Mucosa of rectum (tissue), 2 donors: ENCODE measurements around the gene PLCG2.

ENCODE experiments used
- H3K27ac ChIP-seq, 2 donors: one replicate each; pipeline ENCODE4 v1.7.0; 2013; ENCODE audit warnings: inconsistent platforms in 2 of 2, low read depth in 2 of 2, low read length in 2 of 2
- H3K27me3 ChIP-seq, 2 donors: one replicate each; pipeline ENCODE4 v1.7.0; 2013; ENCODE audit warnings: low read length in 2 of 2; ENCODE audit not compliant: control insufficient read depth in 2 of 2, insufficient read depth in 2 of 2
- H3K36me3 ChIP-seq, 2 donors: one replicate each; pipeline ENCODE4 v1.7.0; 2013; ENCODE audit warnings: low read length in 2 of 2; ENCODE audit not compliant: control insufficient read depth in 2 of 2, insufficient read depth in 2 of 2
- H3K4me1 ChIP-seq, 2 donors: one replicate each; pipeline ENCODE4 v1.7.0; 2013; ENCODE audit warnings: low read length in 2 of 2, mild to moderate bottlenecking in 1 of 2; ENCODE audit not compliant: control insufficient read depth in 2 of 2, insufficient read depth in 2 of 2
- H3K4me3 ChIP-seq, 2 donors: one replicate each; pipeline ENCODE4 v1.7.0; 2013; ENCODE audit warnings: low read length in 2 of 2
- H3K9ac ChIP-seq, 2 donors: one replicate each; pipeline ENCODE4 v1.7.0; 2013; ENCODE audit warnings: low read length in 2 of 2, low read depth in 1 of 2, mild to moderate bottlenecking in 1 of 2
- H3K9me3 ChIP-seq, 2 donors: one replicate each; pipeline ENCODE4 v1.7.0; 2013; ENCODE audit warnings: low read length in 2 of 2; ENCODE audit not compliant: control insufficient read depth in 2 of 2
- donor health status: healthy.
- donor health status: Normal muscosa, but diverticular disease.

Gene PLCG2

DNA sequence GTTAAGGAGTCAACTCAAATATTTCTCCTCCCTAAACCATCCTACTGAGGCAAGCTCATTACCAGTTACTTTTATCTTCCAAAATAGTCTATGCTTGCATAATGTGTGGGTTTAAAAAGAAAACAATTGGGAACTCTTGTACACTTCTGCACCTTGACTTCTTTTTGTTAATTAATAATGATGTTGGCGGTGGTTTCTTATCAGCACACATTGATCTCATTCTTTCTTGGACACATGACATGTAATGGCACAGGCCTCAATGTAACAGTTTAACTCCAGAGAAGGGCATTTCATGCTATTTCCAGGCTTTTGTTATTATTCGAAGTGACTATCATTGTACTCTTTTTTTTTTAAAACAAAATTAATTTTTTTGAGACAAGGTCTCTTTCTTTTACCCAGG lies 7.8 kb downstream of the PLCG2 start:
- Histone ChIP-seq H3K9me3 (no peaks in the 10 kb centered on the region), H3K27me3 (peaks cover 0 to 6% of the 10 kb centered on the region in 2 donors), H3K36me3 (no peaks in the 10 kb centered on the region), H3K27ac (no peak overlapping the region), H3K4me3 (peak overlapping the region in 1 of 2 donors; percentile 11), H3K4me1 (peaks cover 0 to 2% of the 10 kb centered on the region in 2 donors), H3K9ac (no peak overlapping the region)

DNA sequence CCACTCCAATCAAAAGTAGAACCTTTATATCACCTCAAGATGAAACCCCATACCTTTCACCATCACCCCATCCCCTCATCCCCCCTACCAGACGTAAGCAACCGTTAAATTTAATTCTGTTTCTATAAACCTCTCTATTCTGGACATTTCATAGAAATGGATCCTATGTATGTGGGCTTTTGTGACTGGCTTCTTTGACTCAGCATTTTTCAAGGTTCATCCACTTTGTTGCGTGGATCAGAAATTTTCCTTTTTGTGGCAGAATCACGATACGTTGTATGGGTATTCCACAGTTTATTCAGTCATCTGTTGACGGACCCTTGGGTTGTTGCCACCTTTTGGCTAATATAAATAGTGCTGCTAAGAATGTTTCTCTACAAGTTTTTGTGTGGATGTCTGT lies 8.6 kb downstream of the PLCG2 start:
- Histone ChIP-seq H3K4me3 (no peak overlapping the region), H3K27ac (no peak overlapping the region), H3K9ac (no peak overlapping the region), H3K27me3 (peaks cover 0 to 6% of the 10 kb centered on the region in 2 donors), H3K9me3 (no peaks in the 10 kb centered on the region), H3K4me1 (peaks cover 0 to 2% of the 10 kb centered on the region in 2 donors), H3K36me3 (no peaks in the 10 kb centered on the region)

DNA sequence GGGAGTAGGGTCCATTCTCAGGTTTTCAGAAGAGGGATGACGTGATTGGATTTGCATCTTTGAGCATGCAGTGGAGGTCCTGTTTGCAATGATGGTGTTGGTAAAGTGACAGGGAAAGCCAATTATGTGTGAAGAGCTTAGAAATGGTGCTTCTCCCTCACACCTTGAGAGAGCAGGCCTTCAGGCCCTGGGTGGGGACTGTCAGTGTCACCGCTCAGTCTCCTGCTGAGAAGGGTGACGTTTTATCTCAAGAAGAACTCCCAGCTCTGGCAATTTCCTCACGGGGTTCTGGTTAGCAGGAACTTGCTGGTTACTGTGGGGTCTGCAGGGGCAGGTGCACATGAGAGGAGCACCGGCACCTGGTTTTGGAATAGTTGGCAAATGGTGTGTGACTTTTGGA lies 11.2 kb downstream of the PLCG2 start:
- Histone ChIP-seq H3K27me3 (peaks cover 0 to 6% of the 10 kb centered on the region in 2 donors), H3K4me3 (no peak overlapping the region), H3K27ac (no peak overlapping the region), H3K36me3 (no peaks in the 10 kb centered on the region), H3K9ac (no peak overlapping the region), H3K4me1 (no peaks in the 10 kb centered on the region), H3K9me3 (no peaks in the 10 kb centered on the region)

DNA sequence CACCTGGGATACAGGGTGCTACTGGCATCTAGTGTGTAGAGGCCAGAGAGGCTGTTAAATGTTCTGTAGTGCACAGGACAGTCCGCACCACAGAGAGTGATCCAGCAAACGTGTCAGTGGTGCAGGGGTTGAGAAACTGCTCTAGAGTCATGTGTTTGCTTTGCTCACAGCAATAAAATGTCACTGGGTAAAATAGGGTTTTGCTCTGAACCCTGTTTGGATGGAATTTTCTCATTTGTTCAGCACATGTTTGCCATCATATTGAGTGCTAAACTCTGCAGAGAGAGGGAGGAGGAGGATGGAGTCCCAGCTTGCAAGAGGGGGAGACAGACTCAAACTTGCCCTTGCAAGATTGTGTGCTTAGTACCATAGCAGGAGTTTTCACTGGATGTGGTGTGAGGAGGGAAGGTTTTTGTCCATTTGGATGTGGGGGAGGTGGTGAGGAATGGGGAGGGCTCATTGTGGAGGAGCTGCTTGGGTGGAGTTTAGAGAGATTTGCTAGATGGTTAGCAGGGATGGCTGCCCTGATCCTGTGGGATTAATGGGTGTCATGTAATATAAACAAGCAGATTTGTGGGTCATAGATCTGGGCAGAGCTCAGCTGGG lies 11.8 kb downstream of the PLCG2 start:
- Histone ChIP-seq H3K36me3 (no peaks in the 10 kb centered on the region), H3K4me1 (peaks cover 0 to 2% of the 10 kb centered on the region in 2 donors), H3K9ac (no peak overlapping the region), H3K27ac (no peak overlapping the region), H3K27me3 (peaks cover 0 to 6% of the 10 kb centered on the region in 2 donors), H3K4me3 (no peak overlapping the region), H3K9me3 (no peaks in the 10 kb centered on the region)

DNA sequence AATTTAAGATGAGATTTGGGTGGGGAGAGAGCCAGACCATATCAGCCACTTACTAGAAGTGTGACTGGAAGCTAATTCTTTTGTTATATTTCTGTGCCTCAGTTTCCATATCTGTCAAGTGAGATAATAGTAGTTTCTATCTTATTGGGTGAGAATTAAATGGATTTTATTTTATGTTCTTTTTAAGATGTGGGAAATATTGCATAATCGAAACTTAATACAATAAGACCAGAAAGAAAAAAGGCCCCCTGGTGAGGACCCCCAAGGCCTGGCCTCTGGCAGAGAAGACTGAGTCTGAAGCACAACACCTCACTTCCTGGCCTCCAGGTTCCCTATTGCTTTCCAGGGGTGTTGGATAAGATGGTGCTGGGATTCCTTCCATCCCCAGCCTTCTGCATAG lies 13.7 kb downstream of the PLCG2 start:
- Histone ChIP-seq H3K4me3 (no peak overlapping the region), H3K9ac (no peak overlapping the region), H3K36me3 (no peaks in the 10 kb centered on the region), H3K4me1 (peaks cover 2 to 5% of the 10 kb centered on the region in 2 donors), H3K9me3 (no peaks in the 10 kb centered on the region), H3K27me3 (no peaks in the 10 kb centered on the region), H3K27ac (no peak overlapping the region)

DNA sequence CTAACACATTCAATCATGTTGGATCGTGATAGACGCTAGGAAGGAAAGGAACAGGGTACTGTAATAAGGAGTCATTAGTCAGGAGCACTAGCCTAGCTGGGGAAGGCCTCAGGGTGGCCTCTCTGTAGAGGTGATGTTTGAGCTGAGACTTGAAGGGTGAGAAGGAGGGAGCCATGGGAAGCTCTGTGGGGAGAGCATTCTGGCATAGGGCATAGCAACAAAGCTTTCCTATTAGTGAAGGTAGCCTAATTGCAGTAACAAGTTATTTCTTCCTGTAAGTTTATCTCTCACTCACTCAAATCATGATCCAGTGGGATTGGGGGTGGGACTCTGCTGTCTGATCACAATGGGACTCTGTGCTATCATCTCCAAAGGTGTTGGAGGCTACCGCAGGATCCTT lies 16.1 kb downstream of the PLCG2 start:
- no peaks in the 10 kb centered on the region for H3K9me3 ChIP-seq
- H3K36me3 ChIP-seq: no peaks in the 10 kb centered on the region
- H3K9ac ChIP-seq: no peak overlapping the region
- no peak overlapping the region for H3K27ac ChIP-seq
- H3K27me3 ChIP-seq: no peaks in the 10 kb centered on the region
- peaks cover 2 to 15% of the 10 kb centered on the region in 2 donors for H3K4me1 ChIP-seq
- H3K4me3 ChIP-seq: no peak overlapping the region

DNA sequence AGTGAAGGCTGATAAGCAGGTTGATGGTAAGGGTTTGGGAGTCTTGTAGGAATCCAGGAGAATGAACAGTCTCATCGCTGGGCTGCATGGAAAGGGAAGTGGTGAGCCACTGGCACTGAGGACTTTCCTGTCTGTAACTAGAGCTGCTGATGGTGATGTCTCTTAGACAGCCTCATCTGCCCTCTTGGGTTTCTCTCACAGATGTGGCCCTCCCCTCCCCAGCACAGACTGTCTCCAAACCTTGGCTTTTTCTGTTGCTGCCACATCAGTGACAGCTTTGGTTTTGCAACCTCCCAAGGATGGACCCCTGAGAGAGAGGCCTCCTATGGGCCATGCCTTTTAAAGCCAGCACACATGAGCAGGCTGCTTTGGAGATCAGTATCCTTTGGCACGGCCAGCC lies 16.9 kb downstream of the PLCG2 start:
- H3K36me3 ChIP-seq: no peaks in the 10 kb centered on the region
- peak overlapping the region in 1 of 2 donors; percentile 45 for H3K27ac ChIP-seq
- no peak overlapping the region for H3K9ac ChIP-seq
- no peak overlapping the region for H3K4me3 ChIP-seq
- no peaks in the 10 kb centered on the region for H3K9me3 ChIP-seq
- peaks cover 2 to 15% of the 10 kb centered on the region in 2 donors for H3K4me1 ChIP-seq
- H3K27me3 ChIP-seq: no peaks in the 10 kb centered on the region

DNA sequence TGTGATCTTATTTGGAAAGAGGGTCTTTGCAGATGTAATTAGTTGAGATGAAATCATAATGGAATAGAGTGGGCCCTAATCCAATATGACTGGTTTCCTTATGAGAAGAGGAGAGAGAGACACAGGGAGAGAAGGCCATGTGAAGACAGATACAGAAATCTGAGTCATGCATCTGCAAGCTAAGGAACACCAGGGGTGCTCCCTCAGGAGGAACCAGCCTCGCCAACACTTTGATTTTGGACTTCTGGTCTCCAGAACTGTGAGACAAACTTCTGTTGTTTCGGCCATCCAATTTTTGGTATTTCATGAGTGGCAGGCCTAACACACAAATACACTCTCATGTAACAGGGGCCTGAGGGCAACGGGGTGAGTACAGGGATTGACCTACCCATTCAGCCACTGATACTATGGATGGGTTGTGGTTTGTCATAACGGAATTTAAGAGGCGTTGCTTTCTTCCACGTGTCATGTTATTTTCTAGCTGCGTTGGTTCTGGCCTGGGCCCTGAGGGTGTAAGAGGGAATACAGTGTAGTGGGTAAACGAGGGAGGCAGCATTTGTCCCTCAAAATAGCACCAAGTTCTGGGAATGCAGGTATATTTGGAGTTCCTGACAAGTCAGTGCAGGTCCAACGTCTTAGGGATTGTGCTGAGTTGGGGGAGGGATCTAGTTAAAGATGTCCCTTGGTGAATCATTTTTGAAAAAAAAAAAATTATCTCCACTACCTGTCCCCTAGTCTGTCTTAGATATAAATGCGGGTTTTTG lies 17.7 kb downstream of the PLCG2 start:
- Histone ChIP-seq H3K9me3 (no peaks in the 10 kb centered on the region), H3K4me3 (no peak overlapping the region), H3K36me3 (no peaks in the 10 kb centered on the region), H3K27ac (peak overlapping the region in 1 of 2 donors; percentile 45), H3K27me3 (no peaks in the 10 kb centered on the region), H3K9ac (no peak overlapping the region), H3K4me1 (peaks cover 2 to 15% of the 10 kb centered on the region in 2 donors)

DNA sequence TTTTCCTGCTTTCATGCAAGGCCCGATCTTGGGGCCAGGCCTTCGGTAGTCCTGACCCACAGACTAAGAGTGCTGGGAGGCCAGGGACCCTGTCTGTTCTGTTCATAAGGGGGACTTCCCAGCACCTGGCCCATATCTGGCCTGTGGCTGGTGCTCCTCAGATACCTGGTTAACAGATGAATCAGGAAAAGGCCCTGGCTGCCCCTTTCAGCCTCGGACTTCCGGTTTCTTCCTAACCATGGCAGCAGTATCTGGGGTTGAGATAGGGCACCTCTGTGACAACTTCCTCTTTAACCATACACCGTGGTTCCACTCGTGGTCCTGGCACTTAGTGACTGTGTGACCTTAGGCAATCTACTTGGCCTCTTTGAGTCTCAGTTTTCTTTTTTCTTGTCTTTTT lies 18.4 kb downstream of the PLCG2 start:
- H3K9me3 ChIP-seq: no peaks in the 10 kb centered on the region
- peak overlapping the region in 1 of 2 donors; percentile 77 for H3K27ac ChIP-seq

DNA sequence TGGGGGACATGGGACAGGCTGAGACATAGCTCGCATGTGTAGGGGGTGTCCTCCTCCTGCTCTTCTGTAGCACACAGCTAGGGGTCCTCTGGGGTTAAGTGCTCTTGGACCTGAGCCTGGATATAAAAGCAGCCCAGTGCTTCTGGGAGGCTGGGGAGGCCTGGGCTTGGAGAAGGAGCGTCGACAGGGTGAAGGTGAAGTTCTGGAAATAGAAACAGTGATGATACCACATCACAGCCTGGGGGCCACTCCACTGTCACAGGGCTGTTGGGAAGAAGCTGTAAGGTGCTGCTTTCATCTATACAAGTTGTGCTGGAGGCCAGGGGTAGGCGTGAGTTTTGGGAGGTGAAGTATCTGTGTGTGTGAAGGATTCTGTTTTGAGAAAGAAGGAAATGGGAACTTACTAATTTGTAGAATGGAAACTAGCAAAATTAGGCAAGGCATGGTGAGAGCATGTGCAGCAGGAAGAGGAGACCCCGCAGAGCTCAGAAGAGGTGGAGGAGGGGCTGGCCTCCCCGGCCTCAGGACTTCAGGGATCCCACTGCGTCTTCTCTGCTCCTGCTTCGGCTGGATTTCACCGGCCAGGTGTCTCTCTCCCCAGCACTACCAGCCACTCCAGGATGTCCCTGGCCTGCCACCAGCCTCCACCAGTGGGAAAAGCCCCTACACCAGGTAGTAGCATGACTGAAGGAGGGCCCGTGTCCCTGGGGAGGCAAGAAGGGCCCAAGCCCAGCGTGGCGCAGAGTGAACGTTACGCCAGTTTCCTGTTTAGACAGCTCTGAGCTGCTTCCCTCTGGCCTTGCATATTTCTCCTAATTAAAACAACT lies 19.4 kb downstream of the PLCG2 start:
- Histone ChIP-seq H3K4me1 (peaks cover 2 to 15% of the 10 kb centered on the region in 2 donors), H3K36me3 (no peaks in the 10 kb centered on the region), H3K9me3 (no peaks in the 10 kb centered on the region), H3K27me3 (no peaks in the 10 kb centered on the region), H3K9ac (no peak overlapping the region), H3K4me3 (peak overlapping the region; percentile 7 to 8), H3K27ac (peak overlapping the region; percentile 53 to 77)

More for the DNA sequence above, 18.4 kb downstream of the PLCG2 start:
- no peaks in the 10 kb centered on the region for H3K36me3 ChIP-seq
- no peak overlapping the region for H3K4me3 ChIP-seq
- peaks cover 2 to 15% of the 10 kb centered on the region in 2 donors for H3K4me1 ChIP-seq
- H3K9ac ChIP-seq: no peak overlapping the region
- no peaks in the 10 kb centered on the region for H3K27me3 ChIP-seq
